A549 treated with AZD2906 at 1 μM for 4 hours (cell line): ENCODE data around the gene ZNF800. TPM values are rescaled to one million over a fixed set of nuclear protein-coding genes. Genes with fewer than 3 reads are reported as not detected.

Experiments
- total RNA-seq: library from RNA; stranded (reverse); fragments of 200-300 nt; extraction: Qiagen RNA extraction; gene quantifications from 5 replicates; pipeline ENCODE4 v1.2.3, GENCODE V29; 2022

The ZNF800 gene
- 8.4 to 13.3 TPM (median 9.9 TPM) in 5 replicates for total RNA-seq

GRCh38 chr7:127392566-127393367 lies at the start of gene ZNF800:
TSS of gene ZNF800 (minus strand) at chr7:127392708. CDS start at chr7:127391557, 1,151 bp downstream.

Other genes with a start within 250 kb of the ZNF800 start
- gene GRM8, start 139.8 kb downstream of the ZNF800 start, total RNA-seq = 0.05 to 0.07 TPM in 2 of 5 replicates, not detected in the others
- gene GCC1, start 192.9 kb upstream of the ZNF800 start, total RNA-seq = 13.2 to 15.4 TPM (median 13.5 TPM) in 5 replicates
- gene ARF5, start 195.7 kb upstream of the ZNF800 start, total RNA-seq = 164 to 201 TPM (median 167 TPM) in 5 replicates
- gene FSCN3, start 201.0 kb upstream of the ZNF800 start, total RNA-seq = 0.10 to 0.30 TPM (median 0.15 TPM) in 5 replicates
- not detected in 5 replicates for gene PAX4, start 225.4 kb upstream of the ZNF800 start, total RNA-seq